Effector memory CD4-positive, alpha-beta T cell (primary cell): ENCODE results near the gene EN2.

Source experiments
- DNase-seq, 3 donors: peaks; one replicate each; pipeline ENCODE4 v3.0.0-alpha.2; 2020
- H3K27ac ChIP-seq: 2 replicates; pipeline ENCODE4 v1.7.0; 2013; ENCODE audit warnings: mild to moderate bottlenecking, low read length, moderate library complexity; ENCODE audit not compliant: insufficient read depth, poor library complexity, severe bottlenecking
- H3K27me3 ChIP-seq: replicated peaks from 2 replicates; pipeline ENCODE4 v1.7.0; 2013; ENCODE audit warnings: mild to moderate bottlenecking, low read length; ENCODE audit not compliant: insufficient read depth, control insufficient read depth, poor library complexity, severe bottlenecking
- H3K36me3 ChIP-seq: 2 replicates; pipeline ENCODE4 v1.7.0; 2013; ENCODE audit warnings: mild to moderate bottlenecking, low read length, moderate library complexity; ENCODE audit not compliant: control insufficient read depth, insufficient read depth
- H3K4me1 ChIP-seq: 2 replicates; pipeline ENCODE4 v1.7.0; 2013; ENCODE audit warnings: low read length, mild to moderate bottlenecking; ENCODE audit not compliant: control insufficient read depth, insufficient read depth, poor library complexity, severe bottlenecking
- H3K4me3 ChIP-seq: 2 replicates; pipeline ENCODE4 v1.7.0; 2013; ENCODE audit warnings: low read length, low read depth, mild to moderate bottlenecking; ENCODE audit not compliant: insufficient read depth, poor library complexity, severe bottlenecking
- H3K9me3 ChIP-seq: 2 replicates; pipeline ENCODE4 v1.7.0; 2013; ENCODE audit warnings: mild to moderate bottlenecking, low read length, moderate library complexity; ENCODE audit not compliant: control insufficient read depth

Gene EN2

GRCh38 chr7:155471718-155472117, 13.8 kb downstream of the EN2 start:
- H3K27ac ChIP-seq: no peak overlapping the region
- peaks cover 13% of the 10 kb centered on the region for H3K4me1 ChIP-seq
- peaks cover 39% of the 10 kb centered on the region for H3K27me3 ChIP-seq
- no peaks in the 10 kb centered on the region for H3K9me3 ChIP-seq
- H3K36me3 ChIP-seq: no peaks in the 10 kb centered on the region
- DNase-seq: no peak
- H3K4me3 ChIP-seq: no peak overlapping the region

GRCh38 chr7:155477476-155477875, 19.5 kb downstream of the EN2 start:
- H3K27me3 ChIP-seq: peaks cover 2% of the 10 kb centered on the region
- no peaks in the 10 kb centered on the region for H3K9me3 ChIP-seq
- H3K4me3 ChIP-seq: no peak overlapping the region
- no peak overlapping the region for H3K27ac ChIP-seq
- no peaks in the 10 kb centered on the region for H3K36me3 ChIP-seq
- no peaks in the 10 kb centered on the region for H3K4me1 ChIP-seq
- no peak for DNase-seq

GRCh38 chr7:155481764-155482163, 23.8 kb downstream of the EN2 start:
- DNase-seq: no peak
- Histone ChIP-seq H3K36me3 (no peaks in the 10 kb centered on the region), H3K27me3 (no peaks in the 10 kb centered on the region), H3K9me3 (no peaks in the 10 kb centered on the region), H3K4me1 (no peaks in the 10 kb centered on the region), H3K27ac (no peak overlapping the region), H3K4me3 (no peak overlapping the region)

GRCh38 chr7:155482511-155483183, 24.7 kb downstream of the EN2 start:
- no peaks in the 10 kb centered on the region for H3K27me3 ChIP-seq
- H3K4me3 ChIP-seq: no peak overlapping the region
- H3K4me1 ChIP-seq: no peaks in the 10 kb centered on the region
- H3K27ac ChIP-seq: no peak overlapping the region
- no peaks in the 10 kb centered on the region for H3K9me3 ChIP-seq
- H3K36me3 ChIP-seq: no peaks in the 10 kb centered on the region
- peak in 2 of 3 donors; percentile 12 to 19 for DNase-seq

GRCh38 chr7:155483245-155483644, 25.3 kb downstream of the EN2 start:
- peak overlapping the region; percentile 7 for H3K27ac ChIP-seq
- no peak overlapping the region for H3K4me3 ChIP-seq
- no peaks in the 10 kb centered on the region for H3K36me3 ChIP-seq
- H3K9me3 ChIP-seq: no peaks in the 10 kb centered on the region
- no peaks in the 10 kb centered on the region for H3K27me3 ChIP-seq
- no peaks in the 10 kb centered on the region for H3K4me1 ChIP-seq
- DNase-seq: no peak

GRCh38 chr7:155483868-155484325, 26.0 kb downstream of the EN2 start:
- Histone ChIP-seq H3K9me3 (no peaks in the 10 kb centered on the region), H3K36me3 (no peaks in the 10 kb centered on the region), H3K27ac (no peak overlapping the region), H3K4me3 (no peak overlapping the region), H3K4me1 (no peaks in the 10 kb centered on the region), H3K27me3 (no peaks in the 10 kb centered on the region)
- no peak for DNase-seq

GRCh38 chr7:155484483-155485399, 26.8 kb downstream of the EN2 start:
- H3K27me3 ChIP-seq: no peaks in the 10 kb centered on the region
- no peak for DNase-seq
- H3K27ac ChIP-seq: no peak overlapping the region

GRCh38 chr7:155486783-155487508, 29.0 kb downstream of the EN2 start:
- H3K9me3 ChIP-seq: no peaks in the 10 kb centered on the region
- H3K4me3 ChIP-seq: no peak overlapping the region
- H3K27ac ChIP-seq: no peak overlapping the region
- H3K27me3 ChIP-seq: no peaks in the 10 kb centered on the region
- H3K4me1 ChIP-seq: no peaks in the 10 kb centered on the region
- H3K36me3 ChIP-seq: no peaks in the 10 kb centered on the region
- DNase-seq: no peak

More at GRCh38 chr7:155484483-155485399, 26.8 kb downstream of the EN2 start:
- H3K4me3 ChIP-seq: no peak overlapping the region
- no peaks in the 10 kb centered on the region for H3K4me1 ChIP-seq
- no peaks in the 10 kb centered on the region for H3K36me3 ChIP-seq
- no peaks in the 10 kb centered on the region for H3K9me3 ChIP-seq

- Histone ChIP-seq H3K4me3 (no peak overlapping the region), H3K36me3 (no peaks in the 10 kb centered on the region), H3K27me3 (no peaks in the 10 kb centered on the region), H3K9me3 (no peaks in the 10 kb centered on the region), H3K4me1 (no peaks in the 10 kb centered on the region), H3K27ac (no peak overlapping the region)
- DNase-seq: no peak
Observed at GRCh38 chr7:155487509-155488482, 29.9 kb downstream of the EN2 start.
